CD8-positive, alpha-beta memory T cell (primary cell): ENCODE data around the gene TECRL. TPM values are rescaled to one million over a fixed set of nuclear protein-coding genes. Genes with fewer than 3 reads are reported as not detected.

Experiments used
- CTCF ChIA-PET: fragments of 350-600 bp; sonication (Branson Sonifier 250); formaldehyde crosslinking; loops from one replicate; lab custom pipeline; 2021; ENCODE audit warnings: antibody characterized with exemption; lab: Charles Lee
- POLR2A ChIA-PET: fragments of 350-600 bp; sonication (Branson Sonifier 250); formaldehyde crosslinking; loops from one replicate; lab custom pipeline; 2021; ENCODE audit warnings: antibody characterized with exemption; lab: Charles Lee
- DNase-seq, 5 donors: peaks; one replicate each; pipeline versions ENCODE4 v3.0.0 to v3.0.0-alpha.2; 2020 to 2022; ENCODE audit warnings: mixed read lengths in 1 of 5
- H3K27ac ChIP-seq: one replicate; pipeline ENCODE4 v1.7.0; 2013; ENCODE audit warnings: low read depth, mild to moderate bottlenecking, low read length, moderate library complexity
- H3K27me3 ChIP-seq: 2 replicates; pipeline ENCODE4 v1.7.0; 2013; ENCODE audit warnings: low read length, mild to moderate bottlenecking; ENCODE audit not compliant: insufficient read depth, poor library complexity, severe bottlenecking
- H3K36me3 ChIP-seq: 2 replicates; pipeline ENCODE4 v1.7.0; 2013; ENCODE audit warnings: mild to moderate bottlenecking, low read length, moderate library complexity; ENCODE audit not compliant: insufficient read depth
- H3K4me1 ChIP-seq: 2 replicates; pipeline ENCODE4 v1.7.0; 2013; ENCODE audit warnings: mild to moderate bottlenecking, low read length, moderate library complexity; ENCODE audit not compliant: insufficient read depth
- H3K4me3 ChIP-seq: 2 replicates; pipeline ENCODE4 v1.7.0; 2013; ENCODE audit warnings: mild to moderate bottlenecking, low read length
- H3K9me3 ChIP-seq: 2 replicates; pipeline ENCODE4 v1.7.0; 2013; ENCODE audit warnings: mild to moderate bottlenecking, low read length
- H3K27ac Mint-ChIP-seq, 8 donors: one replicate each; pipeline ENCODE4 v1.8.0; 2020 to 2021; ENCODE audit warnings: mixed read lengths in 8 of 8, mild to moderate bottlenecking in 6 of 8, inconsistent platforms in 3 of 8, moderate library complexity in 3 of 8
- H3K27me3 Mint-ChIP-seq, 2 donors: one replicate each; pipeline ENCODE4 v1.8.0; 2020 to 2021; ENCODE audit warnings: mixed read lengths in 2 of 2, mild to moderate bottlenecking in 1 of 2, moderate library complexity in 1 of 2
- H3K36me3 Mint-ChIP-seq, 3 donors: one replicate each; pipeline ENCODE4 v1.8.0; 2020 to 2021; ENCODE audit warnings: mixed read lengths in 3 of 3, inconsistent platforms in 1 of 3, mild to moderate bottlenecking in 1 of 3
- H3K4me1 Mint-ChIP-seq, 3 donors: one replicate each; pipeline ENCODE4 v1.8.0; 2020 to 2021; ENCODE audit warnings: mixed read lengths in 3 of 3, inconsistent platforms in 1 of 3, mild to moderate bottlenecking in 1 of 3
- H3K4me3 Mint-ChIP-seq, 7 donors: one replicate each; pipeline ENCODE4 v1.8.0; 2020 to 2021; ENCODE audit warnings: mixed read lengths in 7 of 7, mild to moderate bottlenecking in 6 of 7, moderate library complexity in 4 of 7, inconsistent platforms in 2 of 7
- H3K9me3 Mint-ChIP-seq, 5 donors: one replicate each; pipeline ENCODE4 v1.8.0; 2020 to 2022; ENCODE audit warnings: mixed read lengths in 5 of 5, mild to moderate bottlenecking in 3 of 5, moderate library complexity in 2 of 5, inconsistent platforms in 1 of 5
- polyA plus RNA-seq: library from polyadenylated mRNA; unstranded; fragments of 300-500 nt; fragmentation: Illumina TruSeq; gene quantifications from one replicate; pipeline ENCODE4 v1.2.3, GENCODE V29; 2021
- total RNA-seq, 2 experiments: library from RNA; stranded (reverse); gene quantifications; one replicate each; pipeline ENCODE4 v1.2.3, GENCODE V29; 2021

Gene TECRL
- total and polyA plus RNA-seq, 3 experiments from 2014 or later, result not detected

- Histone ChIP-seq H3K27ac (no peak overlapping the region), H3K4me3 (no peak overlapping the region), H3K9me3 (no peaks in the 10 kb centered on the region), H3K36me3 (no peaks in the 10 kb centered on the region), H3K27me3 (no peaks in the 10 kb centered on the region), H3K4me1 (no peaks in the 10 kb centered on the region)
- H3K4me1 Mint-ChIP-seq, result no peaks in the 10 kb centered on the region
- H3K27ac Mint-ChIP-seq, result no peak overlapping the region
- DNase-seq, result no peak
- H3K4me3 Mint-ChIP-seq, result no peak overlapping the region
- ChIA-PET CTCF (no interaction called here), POLR2A (no interaction called here)
- no peaks in the 10 kb centered on the region for H3K36me3 Mint-ChIP-seq
- no peaks in the 10 kb centered on the region for H3K27me3 Mint-ChIP-seq
- peaks cover 2 to 20% (median 13%) of the 10 kb centered on the region in 5 donors for H3K9me3 Mint-ChIP-seq
Observed at GRCh38 chr4:64305565-64306254, 103.5 kb downstream of the TECRL start.

- no peak overlapping the region for H3K4me3 Mint-ChIP-seq
- no peaks in the 10 kb centered on the region for H3K36me3 Mint-ChIP-seq
- no peaks in the 10 kb centered on the region for H3K4me1 Mint-ChIP-seq
- H3K9me3 Mint-ChIP-seq, result peaks cover 4 to 24% (median 9%) of the 10 kb centered on the region in 5 donors
- H3K27ac ChIP-seq, result no peak overlapping the region
- no peaks in the 10 kb centered on the region for H3K36me3 ChIP-seq
- no peaks in the 10 kb centered on the region for H3K27me3 ChIP-seq
- H3K4me1 ChIP-seq, result no peaks in the 10 kb centered on the region
- CTCF ChIA-PET, result no interaction called here
- H3K27ac Mint-ChIP-seq, result no peak overlapping the region
- H3K9me3 ChIP-seq, result no peaks in the 10 kb centered on the region
- no peak for DNase-seq
- H3K4me3 ChIP-seq, result no peak overlapping the region
- no peaks in the 10 kb centered on the region for H3K27me3 Mint-ChIP-seq
- POLR2A ChIA-PET, result no interaction called here
Observed at GRCh38 chr4:64272432-64272831, 136.8 kb downstream of the TECRL start.

GRCh38 chr4:64271601-64272081 lies 137.6 kb downstream of the TECRL start:
- H3K36me3 ChIP-seq, result no peaks in the 10 kb centered on the region
- no peaks in the 10 kb centered on the region for H3K36me3 Mint-ChIP-seq
- no peak for DNase-seq
- H3K4me1 ChIP-seq, result no peaks in the 10 kb centered on the region
- ChIA-PET CTCF (no interaction called here), POLR2A (no interaction called here)
- no peak overlapping the region for H3K27ac ChIP-seq
- H3K27ac Mint-ChIP-seq, result no peak overlapping the region
- H3K4me3 ChIP-seq, result no peak overlapping the region
- no peaks in the 10 kb centered on the region for H3K27me3 ChIP-seq
- H3K4me1 Mint-ChIP-seq, result no peaks in the 10 kb centered on the region
- no peaks in the 10 kb centered on the region for H3K9me3 ChIP-seq
- H3K9me3 Mint-ChIP-seq, result peaks cover 6 to 26% (median 14%) of the 10 kb centered on the region in 5 donors
- no peak overlapping the region for H3K4me3 Mint-ChIP-seq
- H3K27me3 Mint-ChIP-seq, result no peaks in the 10 kb centered on the region

- Mint-ChIP-seq H3K9me3 (peaks cover 6 to 34% (median 9%) of the 10 kb centered on the region in 5 donors), H3K36me3 (no peaks in the 10 kb centered on the region), H3K27ac (no peak overlapping the region), H3K27me3 (no peaks in the 10 kb centered on the region), H3K4me3 (no peak overlapping the region), H3K4me1 (no peaks in the 10 kb centered on the region)
- Histone ChIP-seq H3K36me3 (no peaks in the 10 kb centered on the region), H3K27me3 (no peaks in the 10 kb centered on the region), H3K9me3 (no peaks in the 10 kb centered on the region), H3K4me3 (no peak overlapping the region), H3K27ac (no peak overlapping the region), H3K4me1 (no peaks in the 10 kb centered on the region)
- DNase-seq, result no peak
- ChIA-PET POLR2A (no interaction called here), CTCF (no interaction called here)
Observed at GRCh38 chr4:64266669-64267068, 142.6 kb downstream of the TECRL start.

GRCh38 chr4:64266263-64266662 lies 143.0 kb downstream of the TECRL start:
- peaks cover 6 to 33% (median 9%) of the 10 kb centered on the region in 5 donors for H3K9me3 Mint-ChIP-seq
- no peaks in the 10 kb centered on the region for H3K4me1 Mint-ChIP-seq
- CTCF ChIA-PET, result no interaction called here
- DNase-seq, result no peak
- Histone ChIP-seq H3K27ac (no peak overlapping the region), H3K4me1 (no peaks in the 10 kb centered on the region), H3K4me3 (no peak overlapping the region), H3K9me3 (no peaks in the 10 kb centered on the region), H3K27me3 (no peaks in the 10 kb centered on the region), H3K36me3 (no peaks in the 10 kb centered on the region)
- H3K4me3 Mint-ChIP-seq, result no peak overlapping the region
- H3K27me3 Mint-ChIP-seq, result no peaks in the 10 kb centered on the region
- H3K27ac Mint-ChIP-seq, result no peak overlapping the region
- no peaks in the 10 kb centered on the region for H3K36me3 Mint-ChIP-seq
- POLR2A ChIA-PET, result no interaction called here

- Mint-ChIP-seq H3K4me1 (no peaks in the 10 kb centered on the region), H3K9me3 (peaks cover 11 to 35% (median 12%) of the 10 kb centered on the region in 5 donors), H3K4me3 (no peak overlapping the region), H3K36me3 (no peaks in the 10 kb centered on the region), H3K27me3 (no peaks in the 10 kb centered on the region), H3K27ac (no peak overlapping the region)
- no peak overlapping the region for H3K27ac ChIP-seq
- ChIA-PET POLR2A (no interaction called here), CTCF (no interaction called here)
- H3K4me3 ChIP-seq, result no peak overlapping the region
- H3K27me3 ChIP-seq, result no peaks in the 10 kb centered on the region
- no peaks in the 10 kb centered on the region for H3K36me3 ChIP-seq
- H3K9me3 ChIP-seq, result no peaks in the 10 kb centered on the region
- no peaks in the 10 kb centered on the region for H3K4me1 ChIP-seq
- DNase-seq, result no peak
Observed at GRCh38 chr4:64251781-64252180, 157.5 kb downstream of the TECRL start.

- Histone ChIP-seq H3K36me3 (no peaks in the 10 kb centered on the region), H3K9me3 (no peaks in the 10 kb centered on the region), H3K27me3 (no peaks in the 10 kb centered on the region), H3K27ac (no peak overlapping the region), H3K4me1 (no peaks in the 10 kb centered on the region), H3K4me3 (no peak overlapping the region)
- no peaks in the 10 kb centered on the region for H3K36me3 Mint-ChIP-seq
- H3K9me3 Mint-ChIP-seq, result peaks cover 8 to 35% (median 11%) of the 10 kb centered on the region in 5 donors
- ChIA-PET CTCF (no interaction called here), POLR2A (no interaction called here)
- H3K4me1 Mint-ChIP-seq, result no peaks in the 10 kb centered on the region
- no peak overlapping the region for H3K4me3 Mint-ChIP-seq
- no peaks in the 10 kb centered on the region for H3K27me3 Mint-ChIP-seq
- H3K27ac Mint-ChIP-seq, result no peak overlapping the region
- no peak for DNase-seq
Observed at GRCh38 chr4:64250488-64250887, 158.8 kb downstream of the TECRL start.

- H3K4me1 ChIP-seq, result no peaks in the 10 kb centered on the region
- ChIA-PET CTCF (no interaction called here), POLR2A (no interaction called here)
- no peaks in the 10 kb centered on the region for H3K9me3 ChIP-seq
- peaks cover 8 to 38% (median 11%) of the 10 kb centered on the region in 5 donors for H3K9me3 Mint-ChIP-seq
- H3K4me3 ChIP-seq, result no peak overlapping the region
- H3K4me3 Mint-ChIP-seq, result no peak overlapping the region
- no peaks in the 10 kb centered on the region for H3K36me3 ChIP-seq
- no peak for DNase-seq
- no peak overlapping the region for H3K27ac Mint-ChIP-seq
- no peaks in the 10 kb centered on the region for H3K27me3 ChIP-seq
- H3K4me1 Mint-ChIP-seq, result no peaks in the 10 kb centered on the region
- no peaks in the 10 kb centered on the region for H3K27me3 Mint-ChIP-seq
- no peak overlapping the region for H3K27ac ChIP-seq
- H3K36me3 Mint-ChIP-seq, result no peaks in the 10 kb centered on the region
Observed at GRCh38 chr4:64250061-64250460, 159.2 kb downstream of the TECRL start.
